Measurements from ENCODE around the gene SUSD5.

- TF ChIP-seq CTCF (IDR thresholded peaks at IDR 0.05 in 4 of 5, conservative IDR thresholded peaks at IDR 0.05 in 1 of 5), result no peak
- TF ChIP-seq POLR2A (IDR thresholded peaks at IDR 0.05), result no peak
Measured at GRCh38 chr3:33196538-33196937, 22.1 kb downstream of the SUSD5 start.
